ENCODE results near the gene VRK3.

DNA sequence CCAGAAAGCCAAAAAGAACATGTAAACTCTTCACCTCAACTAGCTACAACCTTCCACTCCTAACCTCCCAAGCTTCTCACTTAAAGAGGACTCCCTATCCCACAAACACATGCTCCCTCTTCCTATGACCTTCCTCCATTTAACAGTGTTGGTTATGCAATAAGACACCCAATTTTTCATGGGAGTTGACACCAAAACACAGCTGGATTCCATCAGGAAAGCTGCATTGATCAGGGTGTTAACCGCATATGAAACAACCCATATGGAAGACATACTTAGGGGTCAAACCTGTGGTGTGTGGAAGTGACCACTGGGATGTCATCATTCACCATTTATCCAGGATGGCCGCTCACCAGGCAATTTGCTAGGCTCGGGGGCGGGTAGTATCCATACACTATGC is 22.5 kb upstream of the VRK3 start:
- TF ChIP-seq, protein P1, sequence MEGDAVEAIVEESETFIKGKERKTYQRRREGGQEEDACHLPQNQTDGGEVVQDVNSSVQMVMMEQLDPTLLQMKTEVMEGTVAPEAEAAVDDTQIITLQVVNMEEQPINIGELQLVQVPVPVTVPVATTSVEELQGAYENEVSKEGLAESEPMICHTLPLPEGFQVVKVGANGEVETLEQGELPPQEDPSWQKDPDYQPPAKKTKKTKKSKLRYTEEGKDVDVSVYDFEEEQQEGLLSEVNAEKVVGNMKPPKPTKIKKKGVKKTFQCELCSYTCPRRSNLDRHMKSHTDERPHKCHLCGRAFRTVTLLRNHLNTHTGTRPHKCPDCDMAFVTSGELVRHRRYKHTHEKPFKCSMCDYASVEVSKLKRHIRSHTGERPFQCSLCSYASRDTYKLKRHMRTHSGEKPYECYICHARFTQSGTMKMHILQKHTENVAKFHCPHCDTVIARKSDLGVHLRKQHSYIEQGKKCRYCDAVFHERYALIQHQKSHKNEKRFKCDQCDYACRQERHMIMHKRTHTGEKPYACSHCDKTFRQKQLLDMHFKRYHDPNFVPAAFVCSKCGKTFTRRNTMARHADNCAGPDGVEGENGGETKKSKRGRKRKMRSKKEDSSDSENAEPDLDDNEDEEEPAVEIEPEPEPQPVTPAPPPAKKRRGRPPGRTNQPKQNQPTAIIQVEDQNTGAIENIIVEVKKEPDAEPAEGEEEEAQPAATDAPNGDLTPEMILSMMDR (IDR thresholded peaks at IDR 0.05), result no peak
- TF ChIP-seq POLR2A (IDR thresholded peaks at IDR 0.05) (no peak), EP300 (IDR thresholded peaks at IDR 0.05) (no peak)

All from ovary (tissue), 3 donors.